ENCODE measurements around the gene TMEM60. TPM values are rescaled to one million over a fixed set of nuclear protein-coding genes. Genes with fewer than 3 reads are reported as not detected.

TMEM60 gene
- total and polyA plus RNA-seq, 2 experiments from 2014 or later = 12.6 to 44.4 TPM

DNA sequence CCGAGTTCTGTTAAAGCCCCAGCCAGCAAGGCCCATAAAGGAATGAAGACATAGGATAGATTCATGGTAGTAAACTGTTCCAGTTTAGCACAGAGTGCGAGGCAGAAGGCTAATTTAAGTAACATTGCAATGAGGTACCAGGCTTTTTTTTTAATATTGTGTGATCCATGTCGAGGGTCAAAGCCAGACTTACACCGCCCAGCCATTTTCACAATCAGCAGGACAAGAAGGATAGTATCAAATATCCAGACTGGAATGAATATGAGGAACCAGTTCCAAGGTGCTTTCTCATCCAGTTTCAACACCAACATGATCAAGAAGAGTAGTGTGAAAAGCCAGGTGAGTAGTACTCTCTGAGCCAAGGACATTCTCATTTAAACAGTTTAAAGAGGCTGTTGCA is 4.2 kb downstream of the TMEM60 start:
- Histone ChIP-seq H3K36me3 (peaks cover 4% of the 10 kb centered on the region), H3K27ac (no peak overlapping the region), H3K27me3 (no peaks in the 10 kb centered on the region), H3K4me1 (ENCODE audit: low read depth) (peaks cover 11% of the 10 kb centered on the region), H3K9me3 (ENCODE audit: low read depth) (no peaks in the 10 kb centered on the region), H3K4me3 (no peak overlapping the region)
- DNase-seq (ENCODE audit: low read depth in 1 of 2, low spot score in 1 of 2) = no peak
- TF ChIP-seq, protein P1, sequence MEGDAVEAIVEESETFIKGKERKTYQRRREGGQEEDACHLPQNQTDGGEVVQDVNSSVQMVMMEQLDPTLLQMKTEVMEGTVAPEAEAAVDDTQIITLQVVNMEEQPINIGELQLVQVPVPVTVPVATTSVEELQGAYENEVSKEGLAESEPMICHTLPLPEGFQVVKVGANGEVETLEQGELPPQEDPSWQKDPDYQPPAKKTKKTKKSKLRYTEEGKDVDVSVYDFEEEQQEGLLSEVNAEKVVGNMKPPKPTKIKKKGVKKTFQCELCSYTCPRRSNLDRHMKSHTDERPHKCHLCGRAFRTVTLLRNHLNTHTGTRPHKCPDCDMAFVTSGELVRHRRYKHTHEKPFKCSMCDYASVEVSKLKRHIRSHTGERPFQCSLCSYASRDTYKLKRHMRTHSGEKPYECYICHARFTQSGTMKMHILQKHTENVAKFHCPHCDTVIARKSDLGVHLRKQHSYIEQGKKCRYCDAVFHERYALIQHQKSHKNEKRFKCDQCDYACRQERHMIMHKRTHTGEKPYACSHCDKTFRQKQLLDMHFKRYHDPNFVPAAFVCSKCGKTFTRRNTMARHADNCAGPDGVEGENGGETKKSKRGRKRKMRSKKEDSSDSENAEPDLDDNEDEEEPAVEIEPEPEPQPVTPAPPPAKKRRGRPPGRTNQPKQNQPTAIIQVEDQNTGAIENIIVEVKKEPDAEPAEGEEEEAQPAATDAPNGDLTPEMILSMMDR (IDR thresholded peaks at IDR 0.05; ENCODE audit: low read depth, low read length) = no peak

DNA sequence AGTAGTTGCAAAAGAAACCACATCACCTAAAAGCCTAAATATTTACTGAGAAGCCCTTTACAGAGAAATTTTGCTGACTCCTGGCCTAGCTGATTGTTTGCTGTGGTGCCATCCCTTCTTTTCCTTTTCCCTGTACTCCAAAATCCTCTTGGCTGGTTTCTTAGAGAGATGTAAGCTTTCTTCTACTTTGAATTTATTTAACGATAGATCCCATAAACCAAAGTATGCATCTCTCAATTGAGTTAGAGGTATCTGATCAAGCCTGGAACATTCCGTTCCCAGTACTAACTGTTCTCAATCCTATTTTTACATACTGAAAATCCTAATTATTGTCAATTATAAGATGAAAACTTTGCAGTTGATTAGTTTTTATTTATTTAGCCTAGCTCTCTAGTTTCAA is 6.3 kb downstream of the TMEM60 start:
- H3K9me3 ChIP-seq (ENCODE audit: low read depth) = no peaks in the 10 kb centered on the region
- H3K27ac ChIP-seq = no peak overlapping the region
- H3K27me3 ChIP-seq = no peaks in the 10 kb centered on the region
- no peak overlapping the region for H3K4me3 ChIP-seq
- peaks cover 7% of the 10 kb centered on the region for H3K4me1 ChIP-seq (ENCODE audit: low read depth)
- no peak for DNase-seq (ENCODE audit: low read depth in 1 of 2, low spot score in 1 of 2)
- TF ChIP-seq, protein P1 (IDR thresholded peaks at IDR 0.05; ENCODE audit: low read depth, low read length) = no peak
- H3K36me3 ChIP-seq = peaks cover 4% of the 10 kb centered on the region

DNA sequence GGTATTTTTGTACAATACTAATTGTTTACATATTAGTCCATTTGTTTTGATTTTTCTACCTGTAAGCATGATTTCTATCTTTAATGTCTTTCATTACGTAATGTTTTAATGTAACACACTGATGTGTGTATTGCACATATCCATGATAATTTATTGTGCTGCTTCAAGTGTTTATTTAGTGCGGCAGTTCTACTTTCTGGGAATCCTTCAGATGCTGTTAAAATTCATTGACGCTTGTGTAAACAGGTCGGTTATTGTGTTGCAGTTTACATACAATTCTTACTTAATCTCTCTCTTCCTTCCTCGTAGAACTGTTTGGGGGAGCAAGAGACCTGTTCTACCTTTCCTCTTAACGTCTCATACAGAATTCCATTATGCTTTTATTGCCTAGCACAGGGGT is 6.9 kb downstream of the TMEM60 start:
- no peak overlapping the region for H3K4me3 ChIP-seq
- H3K27ac ChIP-seq = peak overlapping the region; percentile 22
- no peak for DNase-seq (ENCODE audit: low read depth in 1 of 2, low spot score in 1 of 2)
- H3K4me1 ChIP-seq (ENCODE audit: low read depth) = peaks cover under 1% of the 10 kb centered on the region
- H3K27me3 ChIP-seq = no peaks in the 10 kb centered on the region
- peaks cover 4% of the 10 kb centered on the region for H3K36me3 ChIP-seq
- no peaks in the 10 kb centered on the region for H3K9me3 ChIP-seq (ENCODE audit: low read depth)
- TF ChIP-seq, protein P1 (IDR thresholded peaks at IDR 0.05; ENCODE audit: low read depth, low read length) = no peak

DNA sequence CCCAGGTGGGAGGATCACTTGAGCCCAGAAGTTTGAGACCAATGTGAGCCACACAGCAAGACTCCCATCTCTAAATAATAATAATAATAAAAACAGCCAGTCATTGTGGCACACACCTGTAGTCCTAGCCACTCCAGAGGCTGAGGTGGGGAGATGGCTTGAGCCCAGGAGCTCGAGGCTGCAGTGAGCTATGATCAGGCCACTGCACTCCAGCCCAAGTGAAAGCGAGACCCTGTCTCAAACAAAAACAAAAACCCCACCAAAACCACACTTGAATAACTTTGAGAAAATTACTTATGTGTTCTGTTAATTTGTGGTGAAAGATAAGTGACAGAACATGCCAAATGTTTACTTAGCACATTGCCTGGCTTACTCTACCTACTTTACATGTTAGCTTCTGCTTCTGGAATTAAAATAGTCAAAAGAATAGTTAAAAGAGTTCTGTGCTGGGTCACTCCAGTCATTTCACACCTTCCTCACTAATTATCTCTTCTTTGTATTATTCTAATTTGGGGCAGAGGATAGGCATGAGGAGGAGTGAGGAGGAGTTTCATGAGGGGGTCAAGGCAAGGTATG is 9.8 kb downstream of the TMEM60 start:
- TF ChIP-seq, protein P1 (IDR thresholded peaks at IDR 0.05; ENCODE audit: low read depth, low read length) = no peak
- peaks cover 3% of the 10 kb centered on the region for H3K4me1 ChIP-seq (ENCODE audit: low read depth)
- H3K27me3 ChIP-seq = no peaks in the 10 kb centered on the region
- no peak overlapping the region for H3K4me3 ChIP-seq
- no peak overlapping the region for H3K27ac ChIP-seq
- H3K36me3 ChIP-seq = no peaks in the 10 kb centered on the region
- no peak for DNase-seq (ENCODE audit: low read depth in 1 of 2, low spot score in 1 of 2)
- no peaks in the 10 kb centered on the region for H3K9me3 ChIP-seq (ENCODE audit: low read depth)

DNA sequence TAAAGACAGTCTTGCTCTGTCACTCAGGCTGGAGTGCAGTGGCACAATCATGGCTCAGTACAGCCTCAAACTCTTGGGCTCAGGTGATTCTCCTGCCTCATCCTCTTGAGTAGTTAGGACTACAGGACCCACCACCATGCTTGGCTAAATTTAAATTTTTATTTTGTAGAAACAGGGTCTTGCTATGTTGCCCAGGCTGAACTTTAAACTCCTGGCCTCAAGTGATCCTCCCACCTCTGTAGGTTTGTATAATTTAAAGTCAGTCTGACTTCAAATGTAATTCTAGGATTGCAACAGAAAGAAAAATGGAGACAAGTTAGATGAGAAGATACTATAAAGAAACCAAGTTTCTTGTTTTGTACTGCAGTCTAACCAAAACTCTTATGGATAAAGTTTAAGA is 11.5 kb downstream of the TMEM60 start:
- TF ChIP-seq, protein P1 (IDR thresholded peaks at IDR 0.05; ENCODE audit: low read depth, low read length) = no peak
- no peaks in the 10 kb centered on the region for H3K9me3 ChIP-seq (ENCODE audit: low read depth)
- H3K4me3 ChIP-seq = no peak overlapping the region
- no peak overlapping the region for H3K27ac ChIP-seq
- H3K4me1 ChIP-seq (ENCODE audit: low read depth) = peaks cover 11% of the 10 kb centered on the region
- no peak for DNase-seq (ENCODE audit: low read depth in 1 of 2, low spot score in 1 of 2)
- H3K27me3 ChIP-seq = no peaks in the 10 kb centered on the region
- no peaks in the 10 kb centered on the region for H3K36me3 ChIP-seq
